ENCODE measurements around the gene PCK2. TPM values are rescaled to one million over a fixed set of nuclear protein-coding genes. Genes with fewer than 3 reads are reported as not detected.

Gene PCK2
- total and polyA plus RNA-seq, 2 of the 8 experiments (the other 6 are each of a cell fraction or from before 2014, with no cell fraction given), result 81.9 to 115 TPM

DNA sequence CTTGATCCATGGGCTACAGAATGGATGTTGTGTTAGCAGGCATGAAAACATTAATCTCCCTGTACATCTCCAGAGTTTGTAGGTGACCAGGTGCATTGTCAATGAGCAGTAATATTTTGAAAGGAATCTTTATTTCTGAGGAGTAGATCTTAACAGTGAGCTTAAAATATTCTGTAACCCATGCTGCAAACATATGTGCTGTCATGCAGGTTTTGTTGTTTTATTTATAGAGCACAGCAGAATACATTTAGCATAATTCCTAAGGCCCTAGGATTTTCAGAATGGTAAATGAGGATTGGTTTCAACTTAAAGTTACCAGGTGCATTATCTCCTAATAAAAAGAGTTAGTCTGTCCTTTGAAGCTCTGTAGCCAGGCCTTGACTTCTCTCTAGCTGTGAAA is 32.8 kb downstream of the PCK2 start (continued):
- TF ChIP-seq BRCA1 (IDR thresholded peaks at IDR 0.05; ENCODE audit: low read depth, low read length), result no peak

Measured in H1 (cell line).